Muscle of back (tissue), 13 donors: ENCODE measurements around the gene SLC35F1. TPM values are rescaled to one million over a fixed set of nuclear protein-coding genes. Genes with fewer than 3 reads are reported as not detected.
"Not testable (repeated sequence)": the region's sequence is repeated elsewhere in the genome, so short reads cannot be mapped to it uniquely, and the experiment has no call there.

ENCODE experiments used
- DNase-seq, 3 donors: peaks; one replicate each; pipeline versions ENCODE4 v3.0.0 to v3.0.0-alpha.2; 2013
- long read RNA-seq, 9 donors: transcript quantifications; one replicate each; lab custom pipeline, GENCODE V29; 2026
- polyA plus RNA-seq, 10 donors: library from polyadenylated mRNA; unstranded; fragments of 120-200 nt; gene quantifications; one replicate each; pipeline ENCODE4 v1.2.1, GENCODE V29; 2013; ENCODE audit not compliant: insufficient read length in 10 of 10

The SLC35F1 gene
- polyA plus RNA-seq, result 1 to 10 TPM; 1.5 to 3.1 (median 2.1) TPM
- long read RNA-seq, donor 1, result 0 reads
- long read RNA-seq, donor 2, result 0 reads
- long read RNA-seq, donor 3, result 0 reads
- long read RNA-seq, donor 4, result 0 reads
- long read RNA-seq, donor 5, result 0 reads
- long read RNA-seq, donor 6, result 0 reads
- long read RNA-seq, donor 7, result 0 reads
- long read RNA-seq, donor 8, full-length matches to known transcripts, result 1 of 1 reads
- long read RNA-seq, donor 8, partial matches to known transcripts, result 0 of 1 reads
- long read RNA-seq, donor 8, other reads (novel, unspliced or antisense), result 0 of 1 reads
- long read RNA-seq, donor 9, result 0 reads

DNA sequence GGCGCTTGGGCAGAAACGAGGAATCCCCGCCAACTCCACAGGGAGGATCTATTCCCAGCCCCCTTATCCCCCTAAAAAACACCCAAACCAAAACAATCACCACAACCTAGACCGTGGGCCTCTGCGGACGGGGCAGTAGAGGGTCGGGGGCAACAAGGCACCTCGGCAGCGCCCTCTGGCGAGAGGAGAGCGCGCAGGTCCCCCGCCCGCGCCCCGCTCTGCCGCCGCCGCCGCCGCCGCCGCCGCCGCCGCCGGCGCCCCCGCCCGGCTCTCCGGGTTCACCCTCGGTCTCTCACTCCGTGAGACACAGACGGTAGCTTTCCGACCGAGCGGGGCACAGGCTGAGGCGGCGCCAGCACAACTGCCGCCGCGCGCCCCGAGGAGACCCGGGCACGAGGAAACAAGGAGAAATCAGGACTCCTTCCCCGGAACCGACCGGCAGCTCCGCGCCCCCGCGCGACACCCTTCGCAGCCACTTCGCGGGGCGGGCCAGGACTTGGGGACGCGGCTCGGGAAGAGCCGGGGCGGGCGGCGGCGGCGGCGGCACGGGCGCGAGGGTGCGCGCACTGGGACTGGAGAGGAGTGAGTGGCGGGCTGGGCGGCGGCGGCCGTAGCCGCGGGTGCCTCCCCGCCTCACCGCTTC, at the start of gene SLC35F1:
Gene SLC35F1 (plus strand): TSS at position 307 of the 643 bp plus-strand sequence.
- peak; percentile 16 to 66 (median 42) for DNase-seq

DNA sequence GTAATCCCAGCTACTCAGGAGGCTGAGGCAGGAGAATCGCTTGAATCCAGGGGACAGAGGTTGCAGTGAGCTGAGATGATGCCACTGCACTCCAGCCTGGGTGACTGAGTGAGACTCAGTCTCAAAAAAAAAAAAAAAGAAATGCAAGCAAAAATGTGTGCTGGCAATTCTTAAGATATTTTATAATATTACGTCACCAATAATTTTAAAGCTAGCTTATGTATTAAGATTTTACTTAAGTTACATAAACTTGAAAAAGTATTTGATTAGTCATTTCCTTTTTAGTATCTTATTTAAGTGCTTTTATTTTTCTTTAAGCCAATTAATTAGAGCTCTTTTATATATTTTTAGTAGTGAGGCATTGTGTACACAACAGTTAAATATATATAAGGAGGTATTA, 48.5 kb upstream of the SLC35F1 start:
- not testable (repeated sequence) for DNase-seq

DNA sequence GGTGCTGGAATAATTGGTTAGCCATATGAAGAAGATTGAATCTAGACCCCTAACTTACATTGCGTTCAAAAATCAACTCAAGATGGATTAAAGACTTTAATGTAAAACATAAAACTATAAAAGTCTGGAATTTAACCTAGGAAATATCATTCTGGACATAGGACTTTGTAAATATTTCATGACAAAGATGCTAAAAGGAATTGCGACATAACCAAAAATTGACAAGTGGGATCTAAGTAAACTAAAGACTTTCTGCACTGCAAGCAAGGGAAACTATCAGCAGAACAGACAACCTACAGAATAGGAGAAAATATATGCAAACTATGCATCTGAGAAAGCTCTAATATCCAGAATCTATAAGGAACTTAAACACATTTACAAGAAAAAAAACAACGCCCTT, 45.5 kb upstream of the SLC35F1 start:
- no peak for DNase-seq

DNA sequence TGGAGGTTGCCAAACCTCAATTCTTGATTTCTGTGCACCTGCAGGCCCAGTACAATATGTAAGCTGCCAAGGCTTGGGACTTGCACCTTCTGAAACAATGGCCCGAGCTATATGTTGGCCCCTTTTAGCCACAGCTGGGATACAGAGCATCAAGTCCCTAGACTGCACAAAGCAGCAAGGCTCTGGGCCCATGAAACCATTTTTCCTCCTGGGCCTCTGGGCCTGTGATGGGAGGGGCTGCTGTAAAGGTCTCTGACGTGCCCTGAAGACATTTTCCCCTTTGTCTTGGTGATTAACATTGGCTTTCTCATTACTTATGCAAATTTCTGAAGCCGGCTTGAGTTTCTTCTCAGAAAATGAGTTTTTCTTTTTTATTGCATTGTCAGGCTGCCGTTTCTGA, 40.5 kb upstream of the SLC35F1 start:
- no peak for DNase-seq

DNA sequence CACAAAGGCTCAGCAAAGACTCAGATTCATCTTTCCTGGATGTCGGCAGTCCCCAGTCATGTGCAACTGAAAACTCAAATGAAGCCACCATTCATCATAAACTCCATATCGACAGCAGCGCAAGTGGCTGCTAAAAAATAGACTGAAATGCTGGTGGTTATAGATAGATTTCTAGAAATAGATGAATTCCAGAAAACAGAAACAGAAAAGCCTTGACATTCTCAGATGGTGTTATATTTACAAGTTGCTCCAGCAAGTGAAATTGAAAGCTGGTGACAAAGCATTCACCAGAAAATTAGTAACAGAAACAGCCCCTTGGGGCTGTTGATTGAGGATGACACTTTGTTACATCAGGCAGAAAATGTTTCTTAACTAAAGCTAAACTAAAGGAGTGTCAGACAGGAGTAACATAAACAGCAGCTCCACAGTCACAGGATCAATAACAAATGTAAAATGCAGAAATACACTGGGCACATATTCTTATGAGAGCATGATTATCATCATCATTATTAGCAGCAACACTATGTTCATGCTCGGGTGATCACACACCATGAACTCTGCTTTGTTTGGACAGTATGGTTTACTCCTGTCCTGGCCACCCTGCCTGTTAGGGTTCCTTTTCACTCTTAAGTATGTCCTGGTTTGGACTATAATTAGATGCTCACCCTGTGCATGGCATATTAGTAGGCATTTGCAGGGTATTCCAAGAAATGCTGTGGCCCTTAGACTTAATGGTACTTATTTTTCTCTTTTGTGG, 36.4 kb upstream of the SLC35F1 start:
- no peak for DNase-seq

DNA sequence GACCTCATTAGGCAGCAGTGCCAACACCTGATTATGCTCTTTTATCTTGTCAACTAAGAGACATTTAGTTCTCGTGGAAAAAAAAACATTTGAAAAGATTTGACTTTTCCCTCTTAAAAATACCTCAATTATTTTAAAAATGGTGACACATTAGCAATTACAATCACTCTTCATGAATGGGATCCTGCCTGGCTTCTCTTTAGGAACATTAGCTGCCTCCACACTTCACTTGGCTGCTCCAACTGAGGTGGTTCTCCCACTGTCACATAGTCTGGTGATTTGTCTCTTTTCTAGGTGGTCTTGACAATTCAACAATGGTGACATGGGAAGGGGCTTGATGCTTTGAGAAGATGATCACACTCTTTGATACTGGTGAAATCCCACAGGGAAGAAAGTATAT, 26.2 kb upstream of the SLC35F1 start:
- DNase-seq, result no peak

DNA sequence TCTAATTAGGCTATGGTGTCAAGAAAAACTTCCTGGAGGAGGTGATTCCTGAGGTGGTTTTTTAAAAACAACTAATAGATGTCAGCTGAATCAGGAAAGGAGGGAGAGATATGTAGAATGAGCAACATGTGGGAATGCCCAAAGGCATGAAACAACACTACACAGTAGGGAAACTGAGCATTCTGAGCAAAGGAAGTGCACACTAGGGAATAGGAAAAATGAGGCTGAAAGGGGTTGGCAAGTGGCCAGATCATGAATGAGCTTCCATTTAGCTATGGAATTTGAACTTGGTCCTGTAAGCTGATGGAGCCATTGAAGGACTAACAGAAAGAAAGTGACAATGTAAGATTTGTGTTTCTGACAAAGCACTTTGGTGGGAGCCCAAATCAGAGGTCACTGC, 16.9 kb upstream of the SLC35F1 start:
- peak in 1 of 3 donors; percentile 0 for DNase-seq

DNA sequence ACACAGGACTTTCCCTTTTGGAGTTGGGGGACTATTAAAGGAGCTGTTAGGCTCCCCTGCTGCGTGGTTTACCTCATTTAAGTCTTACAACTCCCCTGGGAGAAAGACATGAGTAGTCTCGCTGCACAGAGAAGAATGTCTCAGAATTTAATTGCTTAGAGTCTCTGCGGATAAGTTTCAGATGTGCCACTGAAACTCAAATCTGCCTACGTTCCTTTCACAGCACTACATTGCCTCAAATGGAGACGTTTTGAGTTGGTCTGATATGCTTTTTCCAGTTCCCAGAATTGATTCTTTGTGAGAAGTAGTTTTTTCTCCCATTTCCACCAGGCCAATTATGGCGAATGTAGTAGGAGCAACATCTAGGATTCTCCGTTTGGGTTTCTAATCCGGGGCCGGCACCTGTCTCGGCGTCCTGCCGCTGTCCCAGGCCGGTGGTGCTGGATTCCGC, 532 bp upstream of the SLC35F1 start:
- DNase-seq, result no peak

DNA sequence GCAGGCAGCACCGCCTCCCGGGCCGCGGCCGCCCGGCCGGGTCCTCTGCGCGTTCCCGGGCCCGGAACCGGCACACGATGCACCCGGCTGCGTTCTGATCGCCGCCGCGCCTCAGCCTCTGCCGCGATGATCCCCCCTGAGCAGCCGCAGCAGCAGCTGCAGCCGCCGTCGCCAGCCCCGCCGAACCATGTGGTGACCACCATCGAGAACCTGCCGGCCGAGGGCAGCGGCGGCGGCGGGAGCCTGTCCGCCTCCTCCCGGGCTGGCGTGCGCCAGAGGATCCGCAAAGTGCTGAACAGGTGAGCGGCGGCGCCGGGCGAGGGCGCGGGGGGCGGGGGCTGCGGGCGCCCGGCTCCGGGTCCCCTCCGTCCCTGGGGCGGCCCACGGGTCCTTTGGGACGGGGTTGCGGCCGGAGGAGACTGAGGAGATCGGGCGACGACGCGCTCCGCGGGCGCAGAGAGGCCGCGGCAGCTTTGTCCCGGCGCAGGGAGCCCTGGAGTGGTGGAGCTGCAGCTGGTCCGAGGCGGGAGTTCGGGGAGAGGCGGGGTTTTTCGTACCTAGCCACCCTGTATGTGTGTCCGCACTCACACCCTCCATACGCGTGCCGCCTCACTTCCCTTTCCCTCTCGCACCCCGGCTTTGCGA, 659 bp downstream of the SLC35F1 start:
- no peak for DNase-seq

DNA sequence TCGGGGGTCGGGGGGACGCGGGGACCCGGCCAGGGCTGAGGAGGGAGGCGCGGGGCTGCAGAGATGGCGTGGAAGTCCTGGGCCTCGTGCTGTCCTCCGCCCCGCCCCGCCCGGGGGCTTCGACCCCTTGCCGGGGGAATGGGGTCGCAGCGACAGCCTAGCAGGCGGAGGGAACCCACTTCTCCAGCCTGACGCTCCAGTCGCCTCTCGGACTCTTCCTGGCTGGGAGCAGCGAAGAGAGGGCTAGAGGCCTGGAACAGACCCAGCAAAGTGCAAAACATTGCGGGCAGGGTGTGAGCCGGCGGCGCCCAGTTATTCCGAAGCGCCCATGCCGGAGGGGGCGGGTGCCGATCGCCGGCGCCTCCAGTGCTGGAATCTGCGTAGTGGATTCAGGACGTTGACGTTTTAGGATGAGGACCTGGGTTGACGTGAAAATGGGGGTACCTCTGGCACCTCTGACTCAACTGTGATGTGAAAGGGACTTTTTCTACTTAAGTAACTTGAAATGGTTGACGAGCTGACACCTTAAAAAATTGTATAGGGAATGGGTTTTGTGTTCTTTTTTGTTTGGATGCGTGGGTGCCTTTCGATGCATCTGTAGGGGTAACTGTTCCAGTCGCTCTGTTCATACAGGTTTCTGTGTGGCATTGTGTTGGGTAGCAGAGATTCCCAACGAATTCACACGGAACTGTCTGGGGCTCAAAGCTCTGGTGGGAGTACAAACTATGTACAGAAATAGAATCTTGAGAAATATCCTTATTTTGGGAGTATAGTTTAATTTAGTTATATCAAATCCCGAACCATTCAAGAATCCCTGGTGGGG, 1.4 kb downstream of the SLC35F1 start:
- peak in 1 of 3 donors; percentile 22 for DNase-seq

DNA sequence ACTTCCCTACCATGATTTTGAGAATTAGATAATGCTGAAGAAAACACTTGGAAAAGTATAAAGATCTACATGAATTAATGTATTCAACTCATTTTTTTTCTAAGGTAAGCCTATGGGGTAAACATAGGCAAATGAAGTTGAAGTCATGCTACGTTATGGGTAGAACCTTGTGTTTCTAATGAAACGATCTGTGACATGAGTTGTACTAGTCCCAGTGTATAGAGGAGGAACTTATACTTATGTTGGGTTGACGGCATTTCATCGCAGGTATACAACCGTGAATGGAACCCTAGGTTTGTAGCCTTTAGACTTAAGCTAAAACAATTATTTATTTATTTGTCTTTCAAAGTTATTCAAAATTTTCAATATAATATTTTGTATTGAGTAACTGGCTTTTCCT, 2.6 kb downstream of the SLC35F1 start:
- DNase-seq, result no peak

DNA sequence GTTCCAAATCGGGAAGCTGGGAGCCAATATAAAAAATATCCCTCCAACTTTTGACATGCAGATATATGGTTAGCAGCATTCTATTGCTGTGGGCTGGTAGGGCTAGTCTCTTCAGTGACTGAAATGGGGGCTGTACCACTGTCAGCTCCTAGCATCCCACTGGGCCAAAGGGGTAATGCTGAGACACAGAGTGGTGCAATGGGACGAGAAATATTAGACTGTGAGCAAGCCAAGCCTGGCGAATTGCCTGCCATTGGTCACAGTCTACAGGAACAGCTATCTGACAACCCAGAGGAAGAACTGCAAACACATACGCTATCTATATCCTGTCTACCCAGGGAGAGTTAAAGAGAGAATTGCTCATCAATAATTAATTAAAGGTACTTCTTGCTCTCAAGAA, 3.5 kb downstream of the SLC35F1 start:
- no peak for DNase-seq

DNA sequence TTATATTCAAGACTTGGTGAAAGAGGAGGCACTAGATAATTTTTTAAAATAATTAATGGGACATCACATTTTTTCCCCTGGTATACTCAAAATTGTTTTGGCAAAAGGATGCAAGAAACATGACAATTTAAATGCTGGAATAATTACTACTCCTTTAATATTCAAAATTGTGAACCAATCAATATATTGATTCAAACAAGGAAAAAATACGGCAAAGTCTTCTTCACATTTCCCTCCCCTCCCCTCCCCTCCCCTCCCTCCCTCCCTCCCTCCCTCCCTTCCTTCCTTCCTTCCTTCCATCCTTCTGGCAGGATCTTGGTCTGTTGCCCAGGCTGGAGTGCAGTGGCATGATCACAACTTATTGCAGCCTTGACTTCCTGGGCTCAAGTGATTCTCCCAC, 4.1 kb downstream of the SLC35F1 start:
- no peak for DNase-seq

DNA sequence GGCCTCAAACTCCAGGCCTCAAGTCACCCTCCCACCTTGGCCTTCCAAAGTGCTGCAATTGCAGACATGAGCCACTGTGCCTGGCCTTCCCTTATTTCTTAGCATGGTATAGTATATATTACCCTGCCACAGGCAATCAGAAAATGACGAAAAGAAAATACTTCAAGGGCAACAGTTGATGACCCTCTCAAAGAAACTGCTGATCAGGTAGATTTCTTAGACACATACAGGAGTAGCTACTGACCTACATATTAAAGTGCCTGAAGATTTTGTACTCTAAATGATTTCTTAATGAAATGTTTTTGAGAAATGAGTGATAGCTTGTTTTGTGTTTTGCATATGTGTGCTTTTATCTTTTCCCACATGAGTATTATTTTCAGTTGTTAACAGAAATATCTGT, 4.6 kb downstream of the SLC35F1 start:
- no peak for DNase-seq

DNA sequence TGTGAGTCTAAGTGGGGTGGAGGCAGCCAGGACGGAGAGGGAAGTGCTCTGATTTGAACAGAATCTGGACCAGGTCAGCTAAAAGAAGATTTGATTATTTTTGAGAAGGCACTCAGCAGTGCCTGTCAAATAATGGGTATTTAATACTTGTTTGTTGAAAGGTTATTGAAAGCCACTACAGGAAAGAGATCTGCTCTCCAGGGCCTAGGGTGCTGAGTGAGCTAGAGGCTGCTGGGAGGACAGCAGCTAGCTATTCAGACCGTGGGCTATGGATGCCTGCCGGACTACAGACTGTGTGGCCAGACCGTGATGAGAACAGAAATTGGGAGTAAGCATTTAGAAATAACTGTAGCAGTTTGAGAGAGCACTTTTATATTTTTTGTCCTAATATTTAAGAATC, 8.8 kb downstream of the SLC35F1 start:
- DNase-seq, result no peak

DNA sequence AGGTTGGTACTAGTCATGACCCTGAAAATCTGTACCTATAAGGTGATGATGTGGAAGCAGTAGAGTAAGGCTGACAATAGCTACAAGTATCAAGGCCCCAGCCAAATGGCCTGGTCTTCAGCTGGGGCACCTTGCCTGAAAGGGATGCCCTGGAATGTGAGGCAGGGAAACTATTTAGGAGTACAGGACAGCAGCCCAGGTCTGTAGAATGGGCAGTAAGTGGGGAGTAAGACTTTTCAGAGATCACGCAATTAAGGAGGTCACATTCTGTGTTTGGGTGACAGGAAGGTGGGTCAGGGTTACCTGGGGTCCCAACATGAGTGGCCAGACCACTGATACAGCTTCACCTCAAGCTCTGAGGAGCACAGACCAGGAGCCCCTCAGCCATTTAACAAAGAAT, 9.4 kb downstream of the SLC35F1 start:
- no peak for DNase-seq

DNA sequence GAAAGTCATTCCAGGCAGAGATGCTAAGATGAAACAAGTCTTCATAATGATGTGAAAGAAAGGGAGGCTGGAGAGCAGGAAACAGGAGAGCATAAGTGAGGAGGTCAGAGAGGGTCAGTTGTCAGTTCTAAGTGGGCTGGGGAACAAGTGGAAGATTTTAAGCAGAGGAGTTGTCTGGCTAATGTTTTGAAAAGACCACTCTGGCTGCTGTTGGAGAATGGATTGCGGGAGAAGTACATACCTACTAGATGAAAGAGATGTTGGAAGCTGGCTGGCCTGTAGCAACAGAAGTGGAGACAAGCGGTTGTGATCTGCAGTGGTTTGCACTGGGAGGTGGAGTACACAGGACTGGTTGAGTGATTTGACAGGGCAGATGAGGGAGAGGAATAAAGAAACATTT, 10.1 kb downstream of the SLC35F1 start:
- no peak for DNase-seq

DNA sequence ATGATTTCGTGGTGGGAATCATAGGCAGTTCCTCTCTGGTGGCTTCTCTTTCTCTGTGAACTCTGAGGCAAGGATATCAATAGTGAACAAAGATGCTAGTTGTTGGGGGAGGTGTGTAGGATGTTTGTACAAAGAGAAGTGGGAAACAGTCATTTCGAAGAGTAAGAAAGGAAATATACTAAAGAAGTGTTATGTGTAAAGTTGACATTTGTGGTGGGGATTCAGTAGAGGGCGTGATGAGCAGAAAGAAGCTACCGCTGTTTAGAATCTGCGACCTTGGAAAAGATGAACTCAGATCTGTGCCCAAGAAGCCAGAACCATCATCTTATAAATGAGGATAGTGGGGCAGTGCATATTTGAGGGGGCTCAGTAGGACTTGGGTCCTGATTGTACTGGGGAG, 11.4 kb downstream of the SLC35F1 start:
- no peak for DNase-seq

DNA sequence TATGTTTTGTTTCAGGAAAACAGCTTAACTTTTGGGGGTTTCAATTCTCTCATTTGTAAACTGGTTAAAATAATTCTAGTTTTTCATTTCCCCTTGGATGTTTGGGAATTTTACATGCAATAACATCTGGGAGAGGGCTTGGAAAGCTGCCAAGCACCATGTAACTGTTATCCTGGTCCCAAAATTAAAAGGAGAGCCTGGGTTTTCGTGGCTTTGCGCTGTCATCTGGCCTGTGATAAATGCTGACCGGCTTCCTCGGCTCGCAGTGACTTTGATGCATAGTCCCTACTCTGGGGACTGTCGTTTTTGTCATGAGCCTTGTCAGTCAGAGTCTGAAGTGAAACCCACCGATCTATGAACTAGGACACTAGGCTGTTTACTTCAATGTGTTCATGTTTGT, 12.2 kb downstream of the SLC35F1 start:
- peak in 1 of 3 donors; percentile 41 for DNase-seq

DNA sequence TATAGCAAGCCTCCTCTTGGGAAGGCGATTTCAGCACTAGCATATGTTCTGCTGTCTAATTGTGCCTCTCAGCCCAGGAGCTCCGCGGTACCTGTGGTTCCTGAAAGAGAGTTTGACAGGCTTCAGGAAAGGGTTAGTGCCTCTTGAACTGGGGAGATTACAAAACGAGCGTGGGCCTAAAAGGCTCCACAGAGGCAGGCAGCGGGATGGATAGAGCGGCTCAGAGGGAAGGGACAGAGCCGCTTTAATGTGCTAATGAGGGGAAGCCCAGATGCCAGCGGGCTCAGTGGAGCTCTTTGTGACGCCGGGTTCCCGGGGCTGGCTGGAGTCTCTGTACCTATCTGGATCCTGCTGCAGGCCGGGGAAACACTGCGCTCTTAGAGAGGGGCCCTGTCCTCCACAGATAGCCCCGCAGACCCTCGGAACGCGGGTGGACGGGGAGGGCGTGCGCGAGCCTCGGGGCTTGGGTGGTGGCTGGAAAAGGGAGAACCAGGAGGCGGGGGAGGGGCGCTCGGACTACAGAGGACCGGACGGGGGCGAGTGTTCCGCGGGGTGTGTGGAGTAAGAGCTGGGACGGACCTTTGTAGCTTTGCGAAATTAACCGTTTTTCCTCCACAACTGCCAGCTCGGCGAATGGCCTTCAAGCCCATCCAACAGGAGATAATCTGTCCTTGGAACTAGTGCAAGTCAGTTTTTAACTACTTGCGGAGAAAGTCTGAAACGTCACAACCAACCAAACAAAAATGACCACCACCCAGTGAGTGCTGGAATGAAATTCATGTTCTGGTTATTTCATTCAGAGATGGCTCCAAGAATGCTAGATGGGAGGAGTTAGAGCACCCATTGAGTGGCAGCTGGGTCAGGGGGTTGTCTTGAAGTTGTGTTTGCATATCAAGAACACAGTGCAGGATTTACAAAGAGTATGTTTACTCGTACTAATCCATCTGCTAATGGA, 13.0 kb downstream of the SLC35F1 start:
- peak in 1 of 3 donors; percentile 28 for DNase-seq
